AG04450 (cell line): ENCODE results near the gene UVRAG. TPM values are rescaled to one million over a fixed set of nuclear protein-coding genes. Genes with fewer than 3 reads are reported as not detected.

Experiments
- CTCF ChIA-PET: fragments of 300-600, 350-600 bp; formaldehyde crosslinking; extraction: SDS; loops from one replicate; lab custom pipeline; 2022; ENCODE audit warnings: antibody characterized with exemption, inconsistent platforms; lab: Charles Lee
- POLR2A ChIA-PET: fragments of 350-600 bp; formaldehyde crosslinking; extraction: SDS; loops from one replicate; lab custom pipeline; 2021; ENCODE audit warnings: antibody characterized with exemption, inconsistent platforms; lab: Yijun Ruan, JAX
- DNase-seq: peaks from one replicate; pipeline ENCODE4 v3.0.0-alpha.2; 2011; ENCODE audit warnings: low read depth, low spot score
- H3K27ac ChIP-seq: one replicate; pipeline ENCODE4 v1.5.1; 2012; ENCODE audit warnings: low read depth, low read length, control low read depth
- H3K27me3 ChIP-seq: one replicate; pipeline ENCODE4 v1.6.0; 2012; ENCODE audit warnings: low read length; ENCODE audit not compliant: control insufficient read depth, insufficient read depth
- H3K4me3 ChIP-seq: 2 replicates; pipeline ENCODE4 v1.5.1; 2011; ENCODE audit warnings: mild to moderate bottlenecking, low read depth, low read length, control low read depth
- H3K9me3 ChIP-seq: 2 replicates; pipeline ENCODE4 v1.5.1; 2012; ENCODE audit warnings: low read length; ENCODE audit not compliant: control insufficient read depth, insufficient read depth
- polyA plus RNA-seq: library from polyadenylated mRNA; depleted of rRNA; stranded (reverse); fragments of >200 nt; gene quantifications from 2 replicates; pipeline ENCODE4 v1.2.3, GENCODE V29; 2011
- TF ChIP-seq, protein P1 (sequence below): IDR thresholded peaks from 2 replicates; pipeline ENCODE4 v1.5.1; 2011; ENCODE audit warnings: low read depth, low read length, control low read depth, inconsistent platforms

UVRAG gene
- polyA plus RNA-seq, 1 experiment = 11.6 TPM

DNA sequence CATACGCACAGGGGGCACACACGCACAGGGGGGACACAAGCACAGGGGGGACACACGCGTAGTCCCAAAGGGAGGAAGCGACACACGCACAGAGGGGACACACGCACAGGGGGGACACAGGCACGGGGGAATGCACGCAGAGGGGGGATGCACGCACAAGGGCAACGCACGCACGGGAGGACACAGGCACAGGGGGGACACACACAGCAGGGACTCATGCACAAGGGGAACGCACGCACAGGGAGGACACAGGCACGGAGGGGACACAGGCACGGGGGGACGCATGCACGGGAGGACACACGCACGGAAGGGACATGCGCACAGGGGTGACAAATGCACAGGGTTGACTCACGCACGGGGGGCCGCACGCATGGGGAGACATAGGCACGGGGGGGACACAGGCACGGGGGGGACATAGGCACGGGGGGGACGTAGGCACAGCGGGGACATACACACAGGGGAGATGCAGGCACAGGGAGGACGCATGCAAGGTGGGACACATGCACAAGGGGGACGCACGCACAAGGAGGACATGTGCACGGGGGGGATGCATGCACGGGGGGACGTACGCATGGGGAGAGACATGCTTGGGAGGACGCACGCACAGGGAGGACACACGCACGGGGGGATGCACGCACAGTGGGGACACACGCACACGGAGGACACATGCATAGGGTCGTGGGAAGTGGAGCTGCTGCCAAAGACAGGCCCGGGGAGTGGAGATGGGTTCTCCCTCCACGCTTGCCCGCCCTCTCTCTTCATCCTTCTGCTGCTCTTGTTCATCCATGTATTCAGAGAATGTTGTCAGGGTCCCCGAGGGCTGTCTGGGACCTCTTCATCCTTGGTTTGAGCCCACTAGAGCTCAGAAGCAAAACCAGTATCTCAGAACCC is 350.1 kb downstream of the UVRAG start:
- no peak for DNase-seq
- CTCF ChIA-PET = no interaction called here
- Histone ChIP-seq H3K27me3 (peaks cover 24% of the 10 kb centered on the region), H3K27ac (no peak overlapping the region), H3K9me3 (no peaks in the 10 kb centered on the region; the same call in 1 of the 2 replicates), H3K4me3 (no peak overlapping the region)
- POLR2A ChIA-PET = no interaction called here
- TF ChIP-seq, protein P1, sequence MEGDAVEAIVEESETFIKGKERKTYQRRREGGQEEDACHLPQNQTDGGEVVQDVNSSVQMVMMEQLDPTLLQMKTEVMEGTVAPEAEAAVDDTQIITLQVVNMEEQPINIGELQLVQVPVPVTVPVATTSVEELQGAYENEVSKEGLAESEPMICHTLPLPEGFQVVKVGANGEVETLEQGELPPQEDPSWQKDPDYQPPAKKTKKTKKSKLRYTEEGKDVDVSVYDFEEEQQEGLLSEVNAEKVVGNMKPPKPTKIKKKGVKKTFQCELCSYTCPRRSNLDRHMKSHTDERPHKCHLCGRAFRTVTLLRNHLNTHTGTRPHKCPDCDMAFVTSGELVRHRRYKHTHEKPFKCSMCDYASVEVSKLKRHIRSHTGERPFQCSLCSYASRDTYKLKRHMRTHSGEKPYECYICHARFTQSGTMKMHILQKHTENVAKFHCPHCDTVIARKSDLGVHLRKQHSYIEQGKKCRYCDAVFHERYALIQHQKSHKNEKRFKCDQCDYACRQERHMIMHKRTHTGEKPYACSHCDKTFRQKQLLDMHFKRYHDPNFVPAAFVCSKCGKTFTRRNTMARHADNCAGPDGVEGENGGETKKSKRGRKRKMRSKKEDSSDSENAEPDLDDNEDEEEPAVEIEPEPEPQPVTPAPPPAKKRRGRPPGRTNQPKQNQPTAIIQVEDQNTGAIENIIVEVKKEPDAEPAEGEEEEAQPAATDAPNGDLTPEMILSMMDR = no peak

DNA sequence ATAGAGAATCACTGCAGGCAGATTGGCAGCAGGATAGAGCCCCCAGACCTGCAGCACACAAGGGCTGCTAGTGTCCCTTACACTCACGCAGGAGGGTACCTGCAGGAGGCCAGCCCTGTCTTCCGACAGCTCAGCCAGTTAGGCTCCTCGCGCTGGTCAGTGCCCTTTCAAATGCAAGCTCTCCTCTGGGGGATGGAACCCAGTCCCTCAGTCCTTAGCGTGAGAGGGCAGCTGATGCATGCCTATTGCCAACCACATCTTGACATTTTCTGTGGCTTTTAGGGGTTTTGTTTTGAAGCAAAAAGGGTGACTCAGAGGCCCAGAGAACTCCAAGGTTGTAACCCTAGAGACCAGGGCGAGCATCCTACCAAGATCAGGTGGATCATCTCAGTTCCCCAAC is 351.3 kb downstream of the UVRAG start:
- ChIA-PET POLR2A (no interaction called here), CTCF (no interaction called here)
- no peak overlapping the region for H3K4me3 ChIP-seq
- no peaks in the 10 kb centered on the region; the same call in 1 of the 2 replicates for H3K9me3 ChIP-seq
- peaks cover 21% of the 10 kb centered on the region for H3K27me3 ChIP-seq
- H3K27ac ChIP-seq = no peak overlapping the region
- TF ChIP-seq, protein P1 = no peak
- DNase-seq = no peak

DNA sequence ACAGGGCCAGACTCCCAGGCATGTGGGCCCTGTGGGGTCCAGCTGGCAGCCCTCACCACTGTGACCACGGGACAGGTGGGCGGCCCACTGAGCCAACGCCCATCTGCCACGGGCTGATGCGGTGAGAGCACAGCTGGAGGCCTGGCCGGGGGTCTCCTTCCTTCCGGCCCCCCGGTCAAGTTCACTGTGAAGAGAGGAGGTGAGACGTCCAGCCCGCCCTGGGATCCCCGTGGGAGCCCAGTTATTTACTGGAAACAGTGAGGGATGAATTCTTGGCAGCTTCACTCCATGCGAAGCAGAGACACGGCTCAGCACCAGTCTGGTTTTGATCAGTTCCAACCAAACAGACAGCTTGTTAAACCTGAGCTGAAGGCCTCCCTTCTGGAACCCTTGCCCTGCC is 352.6 kb downstream of the UVRAG start:
- Histone ChIP-seq H3K9me3 (no peaks in the 10 kb centered on the region; the same call in 1 of the 2 replicates), H3K27me3 (peaks cover 29% of the 10 kb centered on the region), H3K4me3 (no peak overlapping the region), H3K27ac (no peak overlapping the region)
- no peak for DNase-seq
- POLR2A ChIA-PET = no interaction called here
- CTCF ChIA-PET = no interaction called here
- TF ChIP-seq, protein P1 = no peak

DNA sequence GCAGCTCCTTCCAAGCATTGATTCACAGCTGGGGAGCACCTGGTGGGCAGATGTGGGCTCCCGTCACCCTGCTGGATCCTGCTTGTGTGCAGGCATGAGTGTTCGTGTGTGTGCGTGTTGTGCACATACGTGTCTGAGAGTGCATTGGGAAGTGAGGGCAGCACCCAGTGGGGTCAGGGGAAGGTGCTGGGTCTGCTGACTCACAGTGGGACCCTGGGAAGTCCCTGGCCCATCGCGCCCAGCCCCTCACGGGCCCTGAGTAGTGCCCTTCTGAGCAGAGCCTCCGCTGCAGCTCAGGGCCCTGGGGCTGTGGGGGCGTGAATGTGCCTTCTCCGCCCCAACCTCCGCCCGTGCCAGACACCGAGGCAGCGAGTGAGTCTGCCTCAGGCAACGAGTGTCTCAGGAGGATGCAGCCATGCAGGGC is 354.5 kb downstream of the UVRAG start:
- TF ChIP-seq, protein P1 = no peak
- H3K4me3 ChIP-seq = no peak overlapping the region
- no peaks in the 10 kb centered on the region; the same call in 1 of the 2 replicates for H3K9me3 ChIP-seq
- peaks cover 34% of the 10 kb centered on the region for H3K27me3 ChIP-seq
- H3K27ac ChIP-seq = no peak overlapping the region
- CTCF ChIA-PET = no interaction called here
- no peak for DNase-seq
- POLR2A ChIA-PET = no interaction called here

DNA sequence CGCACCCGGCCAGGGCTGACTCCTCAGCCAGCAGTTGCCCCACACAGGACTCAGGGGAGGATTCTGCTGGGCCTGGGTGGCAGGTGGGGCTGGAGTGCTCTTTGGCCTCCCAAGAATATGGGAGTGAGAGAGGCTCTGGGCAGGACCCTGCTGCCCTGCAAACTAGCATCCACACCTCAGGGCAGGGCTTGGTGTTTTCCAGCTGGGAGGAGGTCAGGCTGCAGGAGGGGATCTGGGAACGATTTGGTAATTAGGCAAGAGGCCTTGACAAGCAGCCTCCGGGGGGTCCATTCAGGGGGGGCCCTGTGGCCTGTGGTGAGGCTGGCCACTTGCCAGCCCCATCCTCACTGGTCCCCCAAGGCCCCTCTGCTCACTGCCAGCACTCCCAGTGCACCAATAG is 355.5 kb downstream of the UVRAG start:
- H3K27ac ChIP-seq = no peak overlapping the region
- CTCF ChIA-PET = no interaction called here

More for the DNA sequence above, 355.5 kb downstream of the UVRAG start:
- Histone ChIP-seq H3K4me3 (no peak overlapping the region), H3K9me3 (no peaks in the 10 kb centered on the region; the same call in 1 of the 2 replicates), H3K27me3 (peaks cover 31% of the 10 kb centered on the region)
- no peak for DNase-seq
- POLR2A ChIA-PET = no interaction called here
- TF ChIP-seq, protein P1 = no peak
